Nephron (organoid): ENCODE results near the gene ERCC6L2.

ENCODE experiments used
- H3K27ac Mint-ChIP-seq, 3 experiments: 2 replicates each; pipeline ENCODE4 v1.8.0; 2020; ENCODE audit warnings: mixed read lengths in 3 of 3, mild to moderate bottlenecking in 2 of 3, moderate library complexity in 1 of 3
- H3K27me3 Mint-ChIP-seq: 2 replicates; pipeline ENCODE4 v1.8.0; 2021; ENCODE audit warnings: low read depth, mild to moderate bottlenecking, moderate library complexity, mixed read lengths
- H3K36me3 Mint-ChIP-seq: 2 replicates; pipeline ENCODE4 v1.8.0; 2020; ENCODE audit warnings: low read depth, mixed read lengths
- H3K4me1 Mint-ChIP-seq: 2 replicates; pipeline ENCODE4 v1.8.0; 2020; ENCODE audit warnings: mixed read lengths
- H3K4me3 Mint-ChIP-seq, 3 experiments: 2 replicates each; pipeline ENCODE4 v1.8.0; 2020; ENCODE audit warnings: mild to moderate bottlenecking in 3 of 3, mixed read lengths in 3 of 3, moderate library complexity in 2 of 3
- H3K9me3 Mint-ChIP-seq: 2 replicates; pipeline ENCODE4 v1.8.0; 2020; ENCODE audit warnings: mixed read lengths
- TF ChIP-seq, protein P1 (sequence below), 3 experiments: fragments of 200-600 bp; sonication (generic); IDR thresholded peaks; one replicate each; pipeline ENCODE4 v1.5.0; 2021; ENCODE audit warnings: antibody characterized with exemption in 3 of 3; ENCODE audit not compliant: unreplicated experiment in 3 of 3

The ERCC6L2 gene

DNA sequence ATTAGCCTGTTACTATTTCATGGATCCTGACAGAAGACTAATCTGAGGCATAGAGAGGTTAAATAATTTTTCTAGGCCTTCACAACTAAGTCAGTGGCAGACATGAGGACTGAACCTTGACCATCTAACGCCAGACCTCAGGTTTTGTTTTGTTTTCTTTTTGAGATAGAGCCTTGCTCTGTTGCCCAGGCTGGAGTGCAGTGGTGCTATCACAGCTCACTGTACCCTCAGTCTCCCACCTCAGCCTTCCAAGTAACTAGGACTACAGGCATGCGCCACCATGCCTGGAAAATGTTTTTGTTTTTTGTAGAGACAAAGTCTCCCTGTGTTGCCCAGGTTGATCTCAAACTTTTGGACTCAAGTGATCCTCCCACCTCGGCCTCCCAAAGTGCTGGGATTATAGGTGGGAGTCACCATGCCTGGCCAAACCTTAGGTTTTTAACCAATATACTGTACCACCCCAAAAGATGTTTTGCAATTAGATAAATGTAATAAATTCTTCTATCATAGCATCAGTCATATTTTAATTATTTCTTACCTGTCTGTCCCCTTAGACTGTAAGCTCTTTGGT is 35.4 kb downstream of the ERCC6L2 start:
- Mint-ChIP-seq H3K36me3 (peaks cover 37% of the 10 kb centered on the region), H3K27ac (no peak overlapping the region), H3K4me3 (no peak overlapping the region), H3K27me3 (no peaks in the 10 kb centered on the region), H3K9me3 (no peaks in the 10 kb centered on the region), H3K4me1 (no peaks in the 10 kb centered on the region)
- TF ChIP-seq, protein P1, sequence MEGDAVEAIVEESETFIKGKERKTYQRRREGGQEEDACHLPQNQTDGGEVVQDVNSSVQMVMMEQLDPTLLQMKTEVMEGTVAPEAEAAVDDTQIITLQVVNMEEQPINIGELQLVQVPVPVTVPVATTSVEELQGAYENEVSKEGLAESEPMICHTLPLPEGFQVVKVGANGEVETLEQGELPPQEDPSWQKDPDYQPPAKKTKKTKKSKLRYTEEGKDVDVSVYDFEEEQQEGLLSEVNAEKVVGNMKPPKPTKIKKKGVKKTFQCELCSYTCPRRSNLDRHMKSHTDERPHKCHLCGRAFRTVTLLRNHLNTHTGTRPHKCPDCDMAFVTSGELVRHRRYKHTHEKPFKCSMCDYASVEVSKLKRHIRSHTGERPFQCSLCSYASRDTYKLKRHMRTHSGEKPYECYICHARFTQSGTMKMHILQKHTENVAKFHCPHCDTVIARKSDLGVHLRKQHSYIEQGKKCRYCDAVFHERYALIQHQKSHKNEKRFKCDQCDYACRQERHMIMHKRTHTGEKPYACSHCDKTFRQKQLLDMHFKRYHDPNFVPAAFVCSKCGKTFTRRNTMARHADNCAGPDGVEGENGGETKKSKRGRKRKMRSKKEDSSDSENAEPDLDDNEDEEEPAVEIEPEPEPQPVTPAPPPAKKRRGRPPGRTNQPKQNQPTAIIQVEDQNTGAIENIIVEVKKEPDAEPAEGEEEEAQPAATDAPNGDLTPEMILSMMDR (IDR thresholded peaks at IDR 0.05; ENCODE audit: unreplicated experiment in 3 of 3), result no peak

- no peaks in the 10 kb centered on the region for H3K9me3 Mint-ChIP-seq
- H3K36me3 Mint-ChIP-seq, result peaks cover 42% of the 10 kb centered on the region
- H3K4me1 Mint-ChIP-seq, result no peaks in the 10 kb centered on the region
- TF ChIP-seq, protein P1 (IDR thresholded peaks at IDR 0.05; ENCODE audit: unreplicated experiment in 3 of 3), result no peak
- no peak overlapping the region for H3K27ac Mint-ChIP-seq
- no peak overlapping the region for H3K4me3 Mint-ChIP-seq
- H3K27me3 Mint-ChIP-seq, result no peaks in the 10 kb centered on the region
Measured at GRCh38 chr9:95912773-95913172, 37.3 kb downstream of the ERCC6L2 start.

DNA sequence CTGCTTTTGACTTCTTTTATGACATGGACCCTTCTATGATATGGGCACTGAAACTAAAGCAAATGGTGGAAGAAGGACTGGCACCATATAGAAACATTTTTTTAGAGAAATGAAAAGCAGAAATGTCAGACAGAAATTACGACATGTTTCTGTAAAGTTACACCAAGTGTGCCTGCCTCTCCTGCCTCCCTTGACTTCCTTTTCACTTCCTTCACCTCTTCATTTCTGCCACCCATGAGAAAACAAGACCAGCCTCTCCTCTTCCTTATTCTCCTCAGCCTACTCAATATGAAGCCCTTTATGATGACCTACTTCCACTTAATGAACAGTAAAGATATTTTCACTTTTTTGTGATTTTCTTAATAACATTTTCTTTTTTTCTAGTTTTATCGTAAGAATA is 44.5 kb downstream of the ERCC6L2 start:
- H3K27me3 Mint-ChIP-seq, result no peaks in the 10 kb centered on the region

DNA sequence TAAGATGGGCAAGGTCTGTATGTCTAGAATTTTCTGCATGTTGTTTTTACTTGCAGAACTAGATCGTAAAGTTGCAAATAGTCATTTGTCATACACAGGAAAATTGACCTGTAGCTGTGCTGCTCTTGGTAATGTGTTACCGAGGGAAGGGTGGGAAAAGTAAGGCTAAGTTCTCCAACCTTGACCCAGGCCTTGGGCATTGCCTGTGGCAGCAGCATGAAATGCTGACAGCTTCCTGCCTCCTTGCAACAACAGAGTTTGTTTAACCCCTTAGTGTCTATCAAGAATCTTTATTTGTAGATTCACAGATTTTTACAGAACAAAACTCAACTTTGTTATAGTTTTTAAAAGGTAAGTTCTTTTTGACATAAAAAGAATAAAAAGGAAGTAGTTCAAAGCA is 48.3 kb downstream of the ERCC6L2 start:
- H3K9me3 Mint-ChIP-seq, result no peaks in the 10 kb centered on the region
- TF ChIP-seq, protein P1 (IDR thresholded peaks at IDR 0.05; ENCODE audit: unreplicated experiment in 3 of 3), result no peak
- H3K36me3 Mint-ChIP-seq, result peaks cover 73% of the 10 kb centered on the region
- no peaks in the 10 kb centered on the region for H3K4me1 Mint-ChIP-seq
- no peaks in the 10 kb centered on the region for H3K27me3 Mint-ChIP-seq
- no peak overlapping the region for H3K4me3 Mint-ChIP-seq
- H3K27ac Mint-ChIP-seq, result no peak overlapping the region

More for the DNA sequence above, 44.5 kb downstream of the ERCC6L2 start:
- Mint-ChIP-seq H3K36me3 (peaks cover 67% of the 10 kb centered on the region), H3K9me3 (no peaks in the 10 kb centered on the region), H3K4me1 (no peaks in the 10 kb centered on the region), H3K4me3 (no peak overlapping the region), H3K27ac (no peak overlapping the region)
- TF ChIP-seq, protein P1 (IDR thresholded peaks at IDR 0.05; ENCODE audit: unreplicated experiment in 3 of 3), result no peak

GRCh38 chr9:95924987-95925386 is 49.5 kb downstream of the ERCC6L2 start:
- Mint-ChIP-seq H3K9me3 (no peaks in the 10 kb centered on the region), H3K27me3 (no peaks in the 10 kb centered on the region), H3K4me1 (no peaks in the 10 kb centered on the region), H3K36me3 (peaks cover 72% of the 10 kb centered on the region), H3K27ac (no peak overlapping the region), H3K4me3 (no peak overlapping the region)
- TF ChIP-seq, protein P1 (IDR thresholded peaks at IDR 0.05; ENCODE audit: unreplicated experiment in 3 of 3), result no peak

- no peaks in the 10 kb centered on the region for H3K27me3 Mint-ChIP-seq
- no peaks in the 10 kb centered on the region for H3K9me3 Mint-ChIP-seq
- TF ChIP-seq, protein P1 (IDR thresholded peaks at IDR 0.05; ENCODE audit: unreplicated experiment in 3 of 3), result no peak
- H3K36me3 Mint-ChIP-seq, result peaks cover 77% of the 10 kb centered on the region
- no peak overlapping the region for H3K4me3 Mint-ChIP-seq
- no peak overlapping the region for H3K27ac Mint-ChIP-seq
- no peaks in the 10 kb centered on the region for H3K4me1 Mint-ChIP-seq
Measured at GRCh38 chr9:95927271-95928004, 51.9 kb downstream of the ERCC6L2 start.
